HEK293 (cell line): ENCODE results near the gene ARPIN.

Experiments
- CTCF ChIA-PET: fragments of 350-600 bp; formaldehyde crosslinking; extraction: SDS; loops from one replicate; lab custom pipeline; 2021; ENCODE audit warnings: antibody characterized with exemption; lab: Yijun Ruan, JAX
- POLR2A ChIA-PET: fragments of 300-600 bp; formaldehyde crosslinking; extraction: SDS; loops from one replicate; lab custom pipeline; 2020; ENCODE audit warnings: antibody characterized with exemption, inconsistent platforms; lab: Yijun Ruan, JAX
- H3K27ac ChIP-seq: fragments of 200-500 bp; sonication (Bioruptor generic); 2 replicates; pipeline ENCODE4 v1.5.1; 2014; ENCODE audit warnings: low read depth, low read length, control low read depth, inconsistent platforms; ENCODE audit errors: extremely low read depth
- H3K36me3 ChIP-seq, 2 experiments: fragments of 200-500 bp in 1 of 2; sonication (Bioruptor generic) in 1 of 2; 1 replicate in 1 of 2; 2 replicates in 1 of 2; pipeline ENCODE4 v1.5.1; 2014 to 2017; ENCODE audit warnings: inconsistent platforms in 2 of 2, low read length in 2 of 2; ENCODE audit not compliant: control insufficient read depth in 2 of 2, insufficient read depth in 1 of 2
- H3K4me1 ChIP-seq: fragments of 200-500 bp; sonication (Bioruptor generic); 2 replicates; pipeline ENCODE4 v1.5.1; 2014; ENCODE audit warnings: mild to moderate bottlenecking, low read length, inconsistent platforms; ENCODE audit not compliant: control insufficient read depth, insufficient read depth
- H3K4me3 ChIP-seq: 2 replicates; pipeline ENCODE4 v1.5.1; 2011; ENCODE audit warnings: low read depth, mild to moderate bottlenecking, control low read depth, low read length, moderate library complexity
- H3K9me3 ChIP-seq: fragments of 200-500 bp; sonication (Bioruptor generic); 2 replicates; pipeline ENCODE4 v1.5.1; 2014; ENCODE audit warnings: low read depth, low read length, inconsistent platforms; ENCODE audit not compliant: control insufficient read depth, insufficient read depth
- GFI1B ChIP-seq: fragments of 450-650 bp; formaldehyde crosslinking; IDR thresholded peaks from 2 replicates; pipeline ENCODE4 v1.5.1; 2016; ENCODE audit warnings: missing biosample characterization, missing genetic modification characterization
- GLIS2 ChIP-seq: fragments of 450-650 bp; formaldehyde crosslinking; IDR thresholded peaks from 2 replicates; pipeline ENCODE4 v1.5.1; 2016; ENCODE audit warnings: missing biosample characterization, missing genetic modification characterization
- INSM2 ChIP-seq: fragments of 450-650 bp; formaldehyde crosslinking; IDR thresholded peaks from 2 replicates; pipeline ENCODE4 v1.5.1; 2016; ENCODE audit warnings: missing biosample characterization, missing genetic modification characterization
- TRIM28 ChIP-seq: IDR thresholded peaks from 2 replicates; pipeline ENCODE4 v1.6.1; 2011; ENCODE audit warnings: low read length, control low read depth, borderline replicate concordance
- WT1 ChIP-seq: fragments of 450-650 bp; formaldehyde crosslinking; IDR thresholded peaks from 2 replicates; pipeline ENCODE4 v1.5.1; 2016; ENCODE audit warnings: missing biosample characterization, missing genetic modification characterization
- ZFP41 ChIP-seq: fragments of 450-650 bp; formaldehyde crosslinking; IDR thresholded peaks from 2 replicates; pipeline ENCODE4 v1.5.1; 2016; ENCODE audit warnings: missing biosample characterization, missing genetic modification characterization, borderline replicate concordance
- ZNF157 ChIP-seq: fragments of 450-650 bp; formaldehyde crosslinking; IDR thresholded peaks from 2 replicates; pipeline ENCODE4 v1.5.1; 2016; ENCODE audit warnings: missing biosample characterization, missing genetic modification characterization
- ZNF214 ChIP-seq: fragments of 450-650 bp; formaldehyde crosslinking; IDR thresholded peaks from 2 replicates; pipeline ENCODE4 v1.5.1; 2017; ENCODE audit warnings: missing biosample characterization, mild to moderate bottlenecking, missing genetic modification characterization, borderline replicate concordance
- ZNF248 ChIP-seq: fragments of 450-650 bp; formaldehyde crosslinking; IDR thresholded peaks from 2 replicates; pipeline ENCODE4 v1.5.1; 2017; ENCODE audit warnings: missing biosample characterization, missing genetic modification characterization
- ZNF292 ChIP-seq: fragments of 450-650 bp; formaldehyde crosslinking; IDR thresholded peaks from 2 replicates; pipeline ENCODE4 v1.5.1; 2016; ENCODE audit warnings: low read depth, missing biosample characterization, missing genetic modification characterization, borderline replicate concordance
- ZNF404 ChIP-seq: fragments of 450-650 bp; formaldehyde crosslinking; IDR thresholded peaks from 2 replicates; pipeline ENCODE4 v1.5.1; 2017; ENCODE audit warnings: missing biosample characterization, missing genetic modification characterization
- ZNF433 ChIP-seq: fragments of 450-650 bp; formaldehyde crosslinking; IDR thresholded peaks from 2 replicates; pipeline ENCODE4 v1.5.1; 2016; ENCODE audit warnings: missing biosample characterization, missing genetic modification characterization, low read depth
- ZNF544 ChIP-seq: fragments of 450-650 bp; formaldehyde crosslinking; IDR thresholded peaks from 2 replicates; pipeline ENCODE4 v1.5.0; 2017; ENCODE audit warnings: missing biosample characterization, missing genetic modification characterization
- ZNF645 ChIP-seq: fragments of 450-650 bp; formaldehyde crosslinking; IDR thresholded peaks from 2 replicates; pipeline ENCODE4; 2016; ENCODE audit warnings: missing biosample characterization, missing genetic modification characterization
- ZNF658 ChIP-seq: fragments of 450-650 bp; formaldehyde crosslinking; IDR thresholded peaks from 2 replicates; pipeline ENCODE4; 2016; ENCODE audit warnings: missing biosample characterization, missing genetic modification characterization
- ZNF843 ChIP-seq: fragments of 450-650 bp; formaldehyde crosslinking; IDR thresholded peaks from 2 replicates; pipeline ENCODE4 v1.5.1; 2016; ENCODE audit warnings: missing biosample characterization, missing genetic modification characterization
- ZSCAN23 ChIP-seq: fragments of 450-650 bp; formaldehyde crosslinking; IDR thresholded peaks from 2 replicates; pipeline ENCODE4 v1.5.1; 2016; ENCODE audit warnings: missing biosample characterization, missing genetic modification characterization
- TF ChIP-seq, protein P1 (sequence below): fragments of 450-650 bp; formaldehyde crosslinking; IDR thresholded peaks from 2 replicates; pipeline ENCODE4 v1.5.1; 2016; ENCODE audit warnings: missing biosample characterization, missing genetic modification characterization
- TF ChIP-seq, protein P2 (sequence below): fragments of 450-650 bp; formaldehyde crosslinking; IDR thresholded peaks from 2 replicates; pipeline ENCODE4 v1.5.1; 2016; ENCODE audit warnings: missing biosample characterization, missing genetic modification characterization

The ARPIN gene

DNA sequence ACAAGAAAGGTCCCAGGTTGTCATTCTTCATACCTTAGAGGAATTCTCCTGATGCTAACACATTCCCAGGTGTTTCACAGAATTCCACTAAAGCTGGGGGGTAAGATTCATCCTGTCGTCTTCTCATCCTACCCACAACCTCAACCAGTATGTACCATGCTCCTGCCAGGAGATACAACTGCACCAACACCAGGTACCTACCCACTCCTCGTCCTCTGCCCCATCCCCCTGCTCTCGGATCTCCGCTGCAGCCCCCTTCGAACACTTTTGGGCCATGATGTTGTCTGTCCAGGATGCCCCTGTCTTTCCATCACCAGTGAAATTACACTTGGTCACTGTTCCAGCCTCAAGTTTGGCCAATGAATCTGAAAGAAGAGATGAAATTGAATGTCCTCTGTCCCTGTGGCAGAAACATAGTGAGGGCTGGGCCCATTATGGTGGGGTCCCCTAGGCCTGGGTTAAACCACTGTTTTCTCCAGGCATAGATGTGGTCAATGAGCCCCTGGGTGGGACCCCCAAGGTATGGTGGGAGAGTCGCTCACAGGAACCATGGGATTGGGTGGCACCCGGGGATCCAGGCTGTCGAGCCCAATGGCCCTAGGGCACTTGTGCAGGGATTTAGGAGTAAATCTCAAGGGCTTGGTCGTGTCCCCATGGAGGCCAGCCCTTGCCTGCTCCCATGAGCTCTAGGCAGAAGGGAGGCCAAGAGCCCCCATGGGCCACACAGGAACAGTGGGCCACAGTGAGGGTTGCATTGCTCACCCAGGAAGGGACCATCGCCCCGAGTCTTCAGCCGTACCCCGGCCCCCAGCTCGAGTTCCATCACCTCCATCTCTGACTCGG is 9.5 kb downstream of the ARPIN start:
- TF ChIP-seq ZSCAN23 (tag by site-specific recombination) (no peak), WT1 (tag by site-specific recombination) (no peak), INSM2 (tag by site-specific recombination) (no peak), ZNF843 (no peak), ZNF645 (tag by site-specific recombination) (no peak), ZFP41 (tag by site-specific recombination) (no peak), TRIM28 (no peak), ZNF404 (tag by site-specific recombination) (no peak), ZNF292 (tag by site-specific recombination) (no peak)
- TF ChIP-seq, protein P1, sequence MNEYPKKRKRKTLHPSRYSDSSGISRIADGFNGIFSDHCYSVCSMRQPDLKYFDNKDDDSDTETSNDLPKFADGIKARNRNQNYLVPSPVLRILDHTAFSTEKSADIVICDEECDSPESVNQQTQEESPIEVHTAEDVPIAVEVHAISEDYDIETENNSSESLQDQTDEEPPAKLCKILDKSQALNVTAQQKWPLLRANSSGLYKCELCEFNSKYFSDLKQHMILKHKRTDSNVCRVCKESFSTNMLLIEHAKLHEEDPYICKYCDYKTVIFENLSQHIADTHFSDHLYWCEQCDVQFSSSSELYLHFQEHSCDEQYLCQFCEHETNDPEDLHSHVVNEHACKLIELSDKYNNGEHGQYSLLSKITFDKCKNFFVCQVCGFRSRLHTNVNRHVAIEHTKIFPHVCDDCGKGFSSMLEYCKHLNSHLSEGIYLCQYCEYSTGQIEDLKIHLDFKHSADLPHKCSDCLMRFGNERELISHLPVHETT, result no peak
- Histone ChIP-seq H3K4me3 (no peak overlapping the region), H3K27ac (no peak overlapping the region), H3K9me3 (no peaks in the 10 kb centered on the region), H3K36me3 (peaks cover 15 to 62% of the 10 kb centered on the region in 2 experiments), H3K4me1 (no peaks in the 10 kb centered on the region)
- CTCF ChIA-PET, result interaction anchor here (1.0 kb wide), 1 partner anchor 9 kb away, joined by 3 read pairs; no protein-coding TSS in a partner anchor
- POLR2A ChIA-PET, result interaction anchor here (1.8 kb wide), 1 partner anchor 10 kb away, joined by 4 read pairs; the partner anchor contains the start of gene ARPIN

DNA sequence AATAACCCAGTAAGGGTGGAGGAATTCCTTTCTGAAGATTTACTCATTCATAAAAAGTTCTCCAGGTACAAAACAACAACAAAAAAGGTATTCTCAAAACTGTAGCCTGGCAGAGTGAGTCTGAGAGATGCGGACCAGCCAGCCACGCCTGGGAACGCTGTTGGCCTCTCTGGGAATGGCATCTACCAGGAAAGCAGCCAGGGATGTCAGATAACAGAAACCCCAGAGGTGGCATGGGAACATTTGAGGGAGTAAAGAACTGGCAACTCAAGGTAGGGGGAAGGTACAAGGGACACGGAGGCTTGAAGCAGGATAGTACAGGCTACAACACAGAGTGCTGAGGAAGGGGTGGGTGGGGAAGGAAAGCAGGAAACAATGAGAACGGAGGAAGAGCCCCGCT is 11.9 kb downstream of the ARPIN start:
- POLR2A ChIA-PET, result no interaction called here

DNA sequence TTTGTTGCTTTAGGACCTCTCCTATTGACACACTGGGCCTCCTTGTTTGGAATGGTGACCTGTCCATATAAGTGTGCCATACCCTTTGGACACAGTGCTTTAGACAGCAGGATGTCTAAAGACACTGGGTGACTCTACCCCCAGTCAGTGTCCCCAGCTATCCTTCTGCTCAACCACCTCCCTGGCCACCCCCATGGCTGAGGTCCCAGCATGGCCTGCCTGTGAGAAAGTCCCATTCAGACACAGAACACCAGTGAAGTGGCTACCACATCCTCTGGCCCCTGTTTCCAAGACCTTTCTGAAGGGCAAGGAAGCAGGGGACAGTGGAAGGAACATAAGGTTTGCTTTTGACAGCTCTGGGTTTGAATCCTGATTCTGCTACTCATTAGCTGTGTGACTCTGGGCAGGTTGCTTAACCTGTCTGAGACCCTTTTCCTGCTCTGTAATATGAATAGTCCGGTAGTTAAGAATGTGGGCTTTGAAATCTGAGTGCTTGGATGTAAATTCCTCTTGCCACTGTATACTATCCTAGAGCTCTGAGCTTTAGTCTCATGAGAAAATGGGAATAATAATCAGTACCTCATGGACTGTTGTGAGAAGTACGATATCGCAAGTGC is 12.7 kb downstream of the ARPIN start:
- POLR2A ChIA-PET, result interaction anchor here (0.7 kb wide), 1 partner anchor 239 kb away, joined by 10 read pairs; no protein-coding TSS in a partner anchor
- no peaks in the 10 kb centered on the region for H3K9me3 ChIP-seq
- H3K27ac ChIP-seq, result no peak overlapping the region
- CTCF ChIA-PET, result interaction anchor here (0.6 to 3.1 kb wide), 9 partner anchors 11 to 693 kb away, joined by 3 to 41 read pairs (median 4); no protein-coding TSS in a partner anchor
- H3K4me3 ChIP-seq, result no peak overlapping the region
- H3K36me3 ChIP-seq, result peaks cover 10 to 46% of the 10 kb centered on the region in 2 experiments
- no peaks in the 10 kb centered on the region for H3K4me1 ChIP-seq
- TF ChIP-seq ZNF843 (no peak), GLIS2 (tag by site-specific recombination) (no peak), GFI1B (tag by site-specific recombination) (no peak), ZNF544 (tag by site-specific recombination) (no peak), ZNF214 (no peak), ZNF157 (tag by site-specific recombination) (no peak), ZNF433 (tag by site-specific recombination) (no peak), ZNF658 (tag by site-specific recombination) (no peak), ZNF248 (no peak)
- TF ChIP-seq, protein P2, sequence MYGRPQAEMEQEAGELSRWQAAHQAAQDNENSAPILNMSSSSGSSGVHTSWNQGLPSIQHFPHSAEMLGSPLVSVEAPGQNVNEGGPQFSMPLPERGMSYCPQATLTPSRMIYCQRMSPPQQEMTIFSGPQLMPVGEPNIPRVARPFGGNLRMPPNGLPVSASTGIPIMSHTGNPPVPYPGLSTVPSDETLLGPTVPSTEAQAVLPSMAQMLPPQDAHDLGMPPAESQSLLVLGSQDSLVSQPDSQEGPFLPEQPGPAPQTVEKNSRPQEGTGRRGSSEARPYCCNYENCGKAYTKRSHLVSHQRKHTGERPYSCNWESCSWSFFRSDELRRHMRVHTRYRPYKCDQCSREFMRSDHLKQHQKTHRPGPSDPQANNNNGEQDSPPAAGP, result no peak

More for the DNA sequence above, 11.9 kb downstream of the ARPIN start:
- CTCF ChIA-PET, result interaction anchor here (0.7 kb wide), 1 partner anchor 694 kb away, joined by 4 read pairs; no protein-coding TSS in a partner anchor
- TF ChIP-seq ZNF645 (tag by site-specific recombination), result no peak
- TF ChIP-seq, all 188 proteins: peak for 0
- Histone ChIP-seq H3K9me3 (no peaks in the 10 kb centered on the region), H3K4me3 (no peak overlapping the region), H3K4me1 (no peaks in the 10 kb centered on the region), H3K27ac (no peak overlapping the region), H3K36me3 (peaks cover 10 to 47% of the 10 kb centered on the region in 2 experiments)
